Stimulated activated CD4-positive, alpha-beta T cell treated with anti-CD3 and anti-CD28 coated beads, Interleukin-15, amount 100 ng/mL, for 24 hours (primary cell): Measurements from ENCODE around the gene AKT3.

Source experiments
- DNase-seq: peaks from one replicate; pipeline ENCODE4 v3.0.0-alpha.2; 2020

Gene AKT3

GRCh38 chr1:243548516-243548915 lies 301.5 kb downstream of the AKT3 start:
- no peak for DNase-seq

- DNase-seq: no peak
These were observed 302.2 kb downstream of the AKT3 start for GRCh38 chr1:243547891-243548290.

- DNase-seq: no peak
These were observed 303.6 kb downstream of the AKT3 start for GRCh38 chr1:243546457-243546856.

- no peak for DNase-seq
These were observed 306.5 kb downstream of the AKT3 start for GRCh38 chr1:243543501-243543900.

- DNase-seq: no peak
These were observed 307.2 kb downstream of the AKT3 start for GRCh38 chr1:243542739-243543415.

- no peak for DNase-seq
These were observed 310.4 kb downstream of the AKT3 start for GRCh38 chr1:243539636-243540035.

- no peak for DNase-seq
These were observed 315.0 kb downstream of the AKT3 start for GRCh38 chr1:243535014-243535413.

- DNase-seq: no peak
These were observed 320.5 kb downstream of the AKT3 start for GRCh38 chr1:243529512-243529911.

- no peak for DNase-seq
These were observed 321.5 kb downstream of the AKT3 start for GRCh38 chr1:243528459-243529121.

- DNase-seq: no peak
These were observed 323.9 kb downstream of the AKT3 start for GRCh38 chr1:243526180-243526579.

- no peak for DNase-seq
These were observed 325.0 kb downstream of the AKT3 start for GRCh38 chr1:243525085-243525487.

- DNase-seq: no peak
These were observed 326.3 kb downstream of the AKT3 start for GRCh38 chr1:243523766-243524165.

- DNase-seq: no peak
These were observed 329.2 kb downstream of the AKT3 start for GRCh38 chr1:243520831-243521230.

- no peak for DNase-seq
These were observed 335.1 kb downstream of the AKT3 start for GRCh38 chr1:243514927-243515326.

GRCh38 chr1:243513726-243514491 lies 336.1 kb downstream of the AKT3 start:
- DNase-seq: no peak

- no peak for DNase-seq
These were observed 339.1 kb downstream of the AKT3 start for GRCh38 chr1:243510928-243511327.

- DNase-seq: no peak
These were observed 341.1 kb downstream of the AKT3 start for GRCh38 chr1:243508943-243509342.

GRCh38 chr1:243508303-243508713 lies 341.7 kb downstream of the AKT3 start:
- no peak for DNase-seq

- no peak for DNase-seq
These were observed 342.3 kb downstream of the AKT3 start for GRCh38 chr1:243507672-243508302.

GRCh38 chr1:243507001-243507671 lies 342.9 kb downstream of the AKT3 start:
- DNase-seq: no peak

GRCh38 chr1:243505986-243506689 lies 343.9 kb downstream of the AKT3 start:
- DNase-seq: no peak

GRCh38 chr1:243503155-243503554 lies 346.9 kb downstream of the AKT3 start:
- DNase-seq: no peak
